IPS DF 6.9 (cell line): Measurements from ENCODE around the gene ZSWIM6.

Experiments
- DNase-seq: peaks from one replicate; pipeline ENCODE4 v3.0.0-alpha.2; 2013; ENCODE audit warnings: low read depth, low spot score
- H3K27ac ChIP-seq: one replicate; pipeline ENCODE4 v1.5.1; 2013; ENCODE audit warnings: low read length, control low read depth
- H3K27me3 ChIP-seq: 2 replicates; pipeline ENCODE4 v1.6.1; 2013; ENCODE audit warnings: mild to moderate bottlenecking, low read length; ENCODE audit not compliant: control insufficient read depth, insufficient read depth
- H3K36me3 ChIP-seq: 2 replicates; pipeline ENCODE4 v1.6.1; 2013; ENCODE audit warnings: low read length; ENCODE audit not compliant: control insufficient read depth, insufficient read depth
- H3K4me1 ChIP-seq: 2 replicates; pipeline ENCODE4 v1.6.1; 2013; ENCODE audit warnings: low read length; ENCODE audit not compliant: control insufficient read depth, insufficient read depth
- H3K4me3 ChIP-seq: 2 replicates; pipeline ENCODE4 v1.5.1; 2013; ENCODE audit warnings: mild to moderate bottlenecking, low read length
- H3K9me3 ChIP-seq: 2 replicates; pipeline ENCODE4 v1.6.1; 2013; ENCODE audit warnings: low read length, inconsistent platforms; ENCODE audit not compliant: control insufficient read depth, insufficient read depth
- WGBS: extraction: QIAGEN DNeasy Blood & Tissue Kit; methylation state at CpG from one replicate; pipeline ENCODE4 v1.1.7; 2013; ENCODE audit warnings: mixed read lengths, missing lambda C conversion rate; ENCODE audit not compliant: insufficient read length, insufficient coverage; 5-methylcytosine and 5-hydroxymethylcytosine counted together

The ZSWIM6 gene

DNA sequence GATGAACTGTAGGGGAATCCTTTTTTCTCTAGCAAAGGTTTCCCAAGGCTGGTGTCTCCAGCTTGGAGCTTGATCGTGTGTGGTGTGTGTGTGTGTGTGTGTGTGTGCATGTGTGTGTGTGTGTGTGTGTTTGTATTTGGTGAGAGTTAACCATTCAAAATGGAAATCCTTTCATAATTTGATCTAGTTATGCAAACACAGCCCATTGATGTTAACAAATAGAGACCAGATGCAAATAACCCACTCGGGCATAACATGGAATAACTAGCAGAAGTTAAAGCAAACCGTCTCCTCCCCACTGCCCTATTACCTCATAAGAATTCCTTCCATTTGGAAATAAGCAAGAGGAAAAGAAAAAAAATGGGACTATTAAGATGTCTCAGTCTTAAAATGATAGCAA lies 24.9 kb upstream of the ZSWIM6 start:
- no CpG with 5 or more reads among the region's 3 CpGs for WGBS
- no peaks in the 10 kb centered on the region for H3K36me3 ChIP-seq
- no peak for DNase-seq
- H3K4me1 ChIP-seq, result no peaks in the 10 kb centered on the region
- peaks cover 2% of the 10 kb centered on the region; the same call in 1 of the 2 replicates for H3K27me3 ChIP-seq
- no peak overlapping the region for H3K4me3 ChIP-seq
- H3K27ac ChIP-seq, result no peak overlapping the region
- H3K9me3 ChIP-seq, result no peaks in the 10 kb centered on the region

DNA sequence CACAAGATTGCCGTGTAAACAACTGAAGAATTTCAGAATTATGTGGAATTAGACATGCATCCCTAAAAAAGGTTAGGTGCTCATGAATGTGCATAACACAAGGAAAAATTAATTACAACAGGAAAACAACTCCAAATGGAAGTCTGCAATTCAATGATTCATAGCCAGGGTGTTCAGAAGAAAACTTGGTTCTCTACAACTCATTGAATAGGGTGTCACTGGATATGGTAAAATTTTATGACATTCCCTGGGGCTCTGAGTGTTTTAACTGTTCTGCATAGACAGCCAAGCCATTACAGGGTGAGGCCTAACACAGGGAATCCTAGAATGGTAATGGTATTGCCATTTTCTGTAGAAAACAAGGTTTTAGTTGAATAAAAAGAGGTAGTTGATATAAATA lies 24.4 kb upstream of the ZSWIM6 start:
- no peak overlapping the region for H3K27ac ChIP-seq
- no peak overlapping the region for H3K4me3 ChIP-seq
- no peak for DNase-seq
- H3K36me3 ChIP-seq, result no peaks in the 10 kb centered on the region
- no CpG with 5 or more reads among the region's 1 CpG for WGBS
- H3K4me1 ChIP-seq, result no peaks in the 10 kb centered on the region
- no peaks in the 10 kb centered on the region for H3K9me3 ChIP-seq
- peaks cover 2% of the 10 kb centered on the region; the same call in 1 of the 2 replicates for H3K27me3 ChIP-seq

DNA sequence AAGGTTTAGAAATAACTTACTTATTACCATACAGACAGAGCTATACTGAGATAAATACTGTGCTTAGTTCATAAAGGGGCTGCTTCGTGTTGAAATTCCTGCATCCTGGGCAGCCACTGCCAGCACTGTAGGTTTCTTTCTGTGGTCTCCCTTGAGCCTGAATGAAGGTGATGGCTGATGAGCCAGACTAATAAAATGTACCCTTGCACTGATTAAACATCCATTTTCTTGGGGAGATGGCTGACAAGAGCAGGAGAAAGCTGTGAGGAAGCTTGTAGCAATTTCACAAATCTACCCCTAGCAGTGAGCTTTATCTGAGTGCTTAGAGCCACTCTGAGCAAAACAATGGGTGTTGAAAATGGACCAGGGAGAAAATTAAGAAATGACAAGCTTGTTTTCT lies 23.3 kb upstream of the ZSWIM6 start:
- no peak overlapping the region for H3K4me3 ChIP-seq
- WGBS, result no CpG with 5 or more reads among the region's 1 CpG
- no peak for DNase-seq
- no peak overlapping the region for H3K27ac ChIP-seq
- H3K9me3 ChIP-seq, result no peaks in the 10 kb centered on the region
- no peaks in the 10 kb centered on the region for H3K36me3 ChIP-seq
- peaks cover 2% of the 10 kb centered on the region; the same call in 1 of the 2 replicates for H3K27me3 ChIP-seq
- H3K4me1 ChIP-seq, result no peaks in the 10 kb centered on the region

DNA sequence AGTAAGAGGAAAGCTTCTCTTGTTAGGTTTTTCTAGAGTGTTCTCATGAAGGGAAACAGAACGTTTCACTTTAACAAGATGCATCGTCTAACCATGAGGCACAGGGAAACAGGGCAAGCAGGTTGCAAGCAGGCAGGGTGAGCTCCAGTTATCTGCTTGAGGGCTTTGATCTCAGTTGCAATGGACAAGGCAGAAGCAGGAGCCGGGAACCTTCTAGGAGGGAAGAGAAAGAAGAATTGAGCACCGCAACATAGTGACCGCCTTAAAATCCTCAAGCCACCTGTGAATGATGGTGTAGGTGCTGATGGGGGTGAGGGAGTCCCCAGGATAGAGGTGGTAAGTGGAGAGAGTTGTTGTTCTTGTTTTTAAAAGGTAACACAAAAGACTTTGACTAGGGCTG lies 22.9 kb upstream of the ZSWIM6 start:
- DNase-seq, result no peak
- Histone ChIP-seq H3K27me3 (peaks cover 2% of the 10 kb centered on the region; the same call in 1 of the 2 replicates), H3K27ac (no peak overlapping the region), H3K4me3 (no peak overlapping the region), H3K9me3 (no peaks in the 10 kb centered on the region), H3K36me3 (no peaks in the 10 kb centered on the region), H3K4me1 (no peaks in the 10 kb centered on the region)
- no CpG with 5 or more reads among the region's 5 CpGs for WGBS

DNA sequence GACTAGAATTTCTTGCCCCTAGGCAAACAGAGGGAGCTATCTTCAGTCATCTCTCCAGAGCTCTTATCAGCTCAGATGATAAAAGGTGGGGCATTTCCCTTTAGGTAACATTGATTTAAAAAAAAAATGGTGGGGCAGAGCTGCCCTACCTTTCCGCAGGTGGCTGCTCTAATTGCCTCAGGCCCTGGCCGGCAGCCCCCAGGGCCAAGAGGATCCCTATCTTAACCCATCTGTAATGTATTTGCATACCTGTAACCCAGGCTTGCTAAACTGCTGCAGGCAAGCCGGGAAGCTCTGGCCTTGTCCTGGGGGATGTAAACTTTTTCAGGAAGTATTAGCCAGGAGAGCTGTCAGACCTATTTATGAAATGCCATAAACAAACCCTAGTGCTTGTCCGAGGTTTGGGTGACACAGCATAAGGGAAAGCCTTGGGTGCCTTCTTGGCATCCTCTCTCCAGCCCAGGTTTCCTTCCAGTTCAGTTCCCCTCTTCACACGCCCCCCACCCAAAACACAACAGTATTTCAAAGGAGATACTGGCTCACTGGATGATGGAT lies 20.9 kb upstream of the ZSWIM6 start:
- no peak for DNase-seq
- Histone ChIP-seq H3K4me1 (no peaks in the 10 kb centered on the region), H3K27ac (no peak overlapping the region), H3K9me3 (no peaks in the 10 kb centered on the region), H3K4me3 (no peak overlapping the region), H3K36me3 (no peaks in the 10 kb centered on the region), H3K27me3 (peaks cover 2% of the 10 kb centered on the region; the same call in 1 of the 2 replicates)
- no CpG with 5 or more reads among the region's 5 CpGs for WGBS

DNA sequence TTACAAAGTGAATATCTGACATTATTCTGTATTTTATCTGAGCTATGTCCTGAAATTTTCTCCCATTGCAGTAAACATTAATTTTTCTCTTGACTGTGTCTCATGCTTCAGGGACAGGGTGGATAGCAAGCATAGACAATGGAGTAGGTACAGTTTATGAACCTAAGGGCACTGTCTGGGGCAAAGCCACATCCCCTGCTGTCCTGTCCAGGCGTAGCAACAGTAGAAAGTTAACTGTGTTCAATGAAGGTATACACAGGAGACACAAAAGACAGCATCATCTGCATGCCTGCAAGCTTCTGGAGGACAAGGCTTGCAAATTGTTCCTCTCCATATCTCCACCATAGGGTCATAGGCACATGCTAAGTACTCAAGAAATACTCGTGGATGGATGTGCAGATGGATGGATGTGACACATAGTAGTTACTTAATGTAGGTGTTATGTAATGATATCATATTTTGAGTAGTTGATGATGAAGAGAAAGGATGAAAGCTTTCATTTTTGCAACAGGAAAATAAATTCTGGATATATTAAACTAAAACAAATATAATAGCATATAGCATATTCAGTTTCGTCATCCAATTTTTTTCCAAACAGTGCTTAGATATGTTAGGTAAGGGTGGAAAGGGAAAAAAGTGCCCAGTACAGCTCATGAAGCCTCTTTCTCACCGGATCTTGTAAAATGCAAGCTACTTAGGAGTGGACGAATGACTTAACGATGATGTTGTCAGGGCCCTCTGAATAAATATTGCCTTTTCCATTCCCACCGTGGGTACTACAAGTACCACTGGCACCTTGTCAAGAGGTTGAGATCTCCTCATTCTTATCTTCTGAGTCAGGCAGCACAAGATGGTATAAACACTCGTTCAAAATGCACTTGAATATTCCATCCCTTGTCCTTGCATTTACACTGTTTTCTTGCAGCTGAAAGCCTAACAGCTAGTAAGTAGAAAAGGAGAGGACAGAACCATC lies 19.9 kb upstream of the ZSWIM6 start:
- H3K4me3 ChIP-seq, result no peak overlapping the region
- no CpG with 5 or more reads among the region's 8 CpGs for WGBS
- H3K4me1 ChIP-seq, result no peaks in the 10 kb centered on the region

DNA sequence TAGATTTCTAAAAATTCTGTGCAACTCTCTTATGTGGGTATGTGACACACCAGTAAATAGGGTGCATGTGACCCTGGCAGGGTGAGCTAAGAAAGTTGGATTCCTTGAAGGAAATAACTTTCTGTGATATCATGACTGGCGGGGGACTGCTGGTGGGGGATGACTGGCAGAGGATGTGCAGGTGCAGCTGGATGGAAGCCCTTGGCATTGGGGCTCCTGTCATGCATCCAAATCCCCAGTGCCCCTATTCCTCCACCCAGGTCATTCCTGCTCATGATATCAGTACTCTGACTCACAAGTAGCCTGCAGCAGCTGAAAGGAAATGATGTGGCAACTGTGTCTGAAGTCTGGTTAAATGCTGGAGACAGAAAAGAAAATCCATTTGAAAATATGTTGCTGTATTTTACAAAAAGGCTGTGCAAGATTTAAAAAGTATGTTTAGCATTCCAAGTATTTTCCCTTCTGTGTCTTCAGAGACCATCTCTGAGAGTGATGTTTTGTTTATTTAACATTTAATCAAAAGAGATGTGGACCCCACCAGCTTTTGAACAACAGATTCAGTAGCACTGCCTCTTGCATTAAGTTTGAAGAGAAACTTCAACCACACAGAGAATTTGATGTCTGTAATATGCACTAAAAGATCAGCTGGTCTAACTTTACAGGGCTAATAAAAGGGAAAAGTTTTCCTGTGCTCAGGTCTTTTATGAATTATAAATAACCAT lies 17.9 kb upstream of the ZSWIM6 start:
- H3K4me3 ChIP-seq, result no peak overlapping the region
- no peak for DNase-seq
- no CpG with 5 or more reads among the region's 1 CpG for WGBS
- H3K9me3 ChIP-seq, result no peaks in the 10 kb centered on the region
- no peak overlapping the region for H3K27ac ChIP-seq
- peaks cover 2% of the 10 kb centered on the region; the same call in 1 of the 2 replicates for H3K27me3 ChIP-seq
- H3K36me3 ChIP-seq, result no peaks in the 10 kb centered on the region
- no peaks in the 10 kb centered on the region for H3K4me1 ChIP-seq

More for the DNA sequence above, 19.9 kb upstream of the ZSWIM6 start:
- no peaks in the 10 kb centered on the region for H3K36me3 ChIP-seq
- peaks cover 2% of the 10 kb centered on the region; the same call in 1 of the 2 replicates for H3K27me3 ChIP-seq
- no peaks in the 10 kb centered on the region for H3K9me3 ChIP-seq
- DNase-seq, result no peak
- H3K27ac ChIP-seq, result no peak overlapping the region

DNA sequence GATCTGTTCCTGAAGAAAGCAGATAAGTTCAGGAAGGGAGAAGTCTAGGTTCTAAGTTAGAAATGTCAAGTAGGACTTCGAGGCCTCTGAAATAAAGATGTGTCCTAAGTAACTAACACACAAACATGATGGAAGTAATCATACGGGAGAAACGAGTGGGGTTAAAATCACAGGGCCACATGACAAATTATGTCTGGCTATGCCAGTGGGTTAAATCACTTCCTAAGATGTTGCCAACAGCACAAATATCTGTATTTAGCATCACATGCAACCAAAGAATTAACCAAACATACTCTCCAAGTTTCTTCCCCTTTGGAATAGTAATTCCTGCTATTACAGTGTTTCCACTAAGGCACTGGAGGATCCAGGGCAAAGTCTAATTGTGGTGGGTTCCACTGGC lies 13.7 kb upstream of the ZSWIM6 start:
- DNase-seq, result no peak
- Histone ChIP-seq H3K4me3 (no peak overlapping the region), H3K36me3 (no peaks in the 10 kb centered on the region), H3K27ac (no peak overlapping the region), H3K4me1 (peaks cover 3% of the 10 kb centered on the region; the same call in 1 of the 2 replicates), H3K27me3 (no peaks in the 10 kb centered on the region), H3K9me3 (no peaks in the 10 kb centered on the region)
- no CpG with 5 or more reads among the region's 3 CpGs for WGBS

DNA sequence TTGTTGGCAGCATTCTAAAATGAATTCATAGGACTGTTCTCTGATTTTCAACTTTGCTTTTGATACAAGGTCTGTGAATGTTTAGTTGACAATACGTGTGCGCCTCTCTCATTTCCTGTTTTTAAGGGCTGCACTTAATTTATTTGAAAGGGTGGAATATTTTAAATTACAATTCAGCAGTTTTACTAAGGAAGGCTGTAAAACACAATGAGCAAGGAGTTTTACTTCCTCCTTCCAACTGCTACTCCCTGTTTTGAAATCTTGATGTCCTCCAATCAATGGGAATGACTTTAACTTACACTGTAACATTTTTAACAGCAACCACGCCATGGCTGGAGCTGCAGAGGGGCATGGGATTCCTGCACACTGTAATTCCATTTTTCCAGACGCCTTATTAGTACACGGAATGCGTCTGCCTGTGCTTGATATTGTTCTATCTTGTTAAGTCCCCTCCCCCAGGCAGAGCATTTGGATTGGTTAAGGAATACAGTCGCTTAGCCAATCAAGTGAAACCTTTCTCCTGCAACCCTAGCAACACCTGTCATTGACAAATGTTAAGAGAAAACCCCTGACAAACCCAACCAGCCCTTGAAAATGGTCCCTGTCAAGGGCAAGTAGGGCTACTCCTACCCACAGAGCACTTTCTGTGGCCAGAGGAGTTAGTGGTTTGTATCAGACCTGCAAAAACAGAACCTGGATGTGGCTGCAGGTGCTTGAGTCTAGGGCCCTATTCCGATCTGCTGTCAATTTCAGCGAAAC lies 12.5 kb upstream of the ZSWIM6 start:
- Histone ChIP-seq H3K4me1 (peaks cover 3% of the 10 kb centered on the region; the same call in 1 of the 2 replicates), H3K27ac (no peak overlapping the region), H3K4me3 (peak overlapping the region; percentile 25; the same call in 1 of the 2 replicates), H3K9me3 (no peaks in the 10 kb centered on the region), H3K27me3 (no peaks in the 10 kb centered on the region), H3K36me3 (no peaks in the 10 kb centered on the region)
- DNase-seq, result no peak
- WGBS, result no CpG with 5 or more reads among the region's 9 CpGs

DNA sequence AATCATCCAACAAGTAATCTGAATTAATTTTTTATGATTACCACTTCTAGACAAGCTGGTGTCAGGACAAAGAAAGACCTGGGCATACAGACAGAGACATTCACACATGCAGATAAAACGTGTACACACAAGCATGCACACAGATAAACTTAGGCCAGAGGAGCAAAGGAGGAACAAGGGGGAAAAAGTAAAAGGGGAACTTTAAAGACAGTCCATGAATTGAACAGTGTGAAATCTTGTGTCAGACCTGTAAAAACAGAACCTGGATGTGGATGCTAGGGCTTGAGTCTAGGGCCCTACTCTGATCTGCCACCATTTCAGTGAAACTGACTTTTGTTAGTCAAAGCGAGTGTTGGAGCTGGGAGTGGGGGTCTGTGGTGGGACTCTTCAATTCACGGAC lies 11.2 kb upstream of the ZSWIM6 start:
- whole genome bisulfite sequencing, result no CpG with 5 or more reads among the region's 3 CpGs
- H3K4me3 ChIP-seq, result no peak overlapping the region
- no peaks in the 10 kb centered on the region for H3K27me3 ChIP-seq
- H3K36me3 ChIP-seq, result no peaks in the 10 kb centered on the region
- DNase-seq, result no peak
- H3K4me1 ChIP-seq, result peaks cover 3% of the 10 kb centered on the region; the same call in 1 of the 2 replicates
- H3K27ac ChIP-seq, result no peak overlapping the region
- H3K9me3 ChIP-seq, result no peaks in the 10 kb centered on the region
